IMR-90 (cell line): Measurements from ENCODE around the gene ALDH6A1. TPM values are rescaled to one million over a fixed set of nuclear protein-coding genes. Genes with fewer than 3 reads are reported as not detected.

ENCODE experiments used
- ATAC-seq: fragments of 200-7000 bp; cut with Tn5 transposase; 2 replicates; pipeline ENCODE4 v1.9.1; 2020; ENCODE audit warnings: low read depth, mild to moderate bottlenecking, moderate library complexity
- BruUV-seq: library from RNA; stranded (reverse); fragments of 400-500 nt; replicated peaks from 2 replicates; lab custom pipeline; 2021; lab: Mats Ljungman, UMichigan
- CTCF ChIA-PET: fragments of 300-600 bp; formaldehyde crosslinking; extraction: SDS; loops from one replicate; lab custom pipeline; 2021; ENCODE audit warnings: antibody characterized with exemption; lab: Yijun Ruan, JAX
- POLR2A ChIA-PET: fragments of 300-600 bp; sonication (Branson Sonifier 250); formaldehyde crosslinking; loops from one replicate; lab custom pipeline; 2022; ENCODE audit warnings: antibody characterized with exemption; ENCODE audit not compliant: unreplicated experiment; lab: Charles Lee
- DNase-seq: peaks from one replicate; pipeline ENCODE4 v3.0.0; 2013
- H2AFZ ChIP-seq: replicated peaks from 2 replicates; pipeline ENCODE3; 2013; ENCODE audit warnings: low read length, mild to moderate bottlenecking; ENCODE audit not compliant: poor library complexity
- H2AK5ac ChIP-seq: 2 replicates; pipeline ENCODE4 v1.6.1; 2013; ENCODE audit warnings: low read depth, low read length, inconsistent platforms
- H2AK9ac ChIP-seq: replicated peaks from 2 replicates; pipeline ENCODE3; 2013; ENCODE audit warnings: mild to moderate bottlenecking, low read depth, low read length, moderate library complexity; ENCODE audit not compliant: poor library complexity
- H2BK120ac ChIP-seq: 2 replicates; pipeline ENCODE4 v1.6.1; 2013; ENCODE audit warnings: low read depth, low read length, inconsistent platforms
- H2BK15ac ChIP-seq: 3 replicates; pipeline ENCODE4 v1.6.1; 2013; ENCODE audit warnings: low read depth, low read length, inconsistent platforms
- H2BK20ac ChIP-seq: 2 replicates; pipeline ENCODE4 v1.6.1; 2013; ENCODE audit warnings: low read depth, mild to moderate bottlenecking, inconsistent platforms, low read length, moderate library complexity
- H2BK5ac ChIP-seq: 2 replicates; pipeline ENCODE4 v1.6.1; 2013; ENCODE audit warnings: mild to moderate bottlenecking, low read depth, low read length, inconsistent platforms; ENCODE audit not compliant: poor library complexity, severe bottlenecking
- H3K14ac ChIP-seq: replicated peaks from 2 replicates; pipeline ENCODE4 v1.6.1; 2013; ENCODE audit warnings: low read depth, low read length, inconsistent platforms
- H3K18ac ChIP-seq: 2 replicates; pipeline ENCODE4 v1.6.1; 2013; ENCODE audit warnings: low read depth, low read length, control low read depth
- H3K23ac ChIP-seq: 2 replicates; pipeline ENCODE4 v1.6.1; 2013; ENCODE audit warnings: low read depth, low read length, inconsistent platforms
- H3K27ac ChIP-seq: 2 replicates; pipeline ENCODE4 v1.5.1; 2013; ENCODE audit warnings: mild to moderate bottlenecking, control low read depth, low read length; ENCODE audit not compliant: insufficient read depth
- H3K27me3 ChIP-seq: 2 replicates; pipeline ENCODE4 v1.6.1; 2013; ENCODE audit warnings: low read length; ENCODE audit not compliant: control insufficient read depth, insufficient read depth
- H3K36me3 ChIP-seq: 2 replicates; pipeline ENCODE4 v1.6.1; 2013; ENCODE audit warnings: low read length, mixed read lengths; ENCODE audit not compliant: control insufficient read depth, insufficient read depth
- H3K4ac ChIP-seq: 2 replicates; pipeline ENCODE4 v1.6.1; 2013; ENCODE audit warnings: low read depth, low read length, inconsistent platforms
- H3K4me1 ChIP-seq: 2 replicates; pipeline ENCODE4 v1.6.1; 2013; ENCODE audit warnings: low read length, mixed read lengths; ENCODE audit not compliant: control insufficient read depth, insufficient read depth
- H3K4me2 ChIP-seq: 2 replicates; pipeline ENCODE4 v1.6.1; 2013; ENCODE audit warnings: low read depth, mild to moderate bottlenecking, control low read depth, low read length, moderate library complexity
- H3K4me3 ChIP-seq: 2 replicates; pipeline ENCODE4 v1.5.1; 2013; ENCODE audit warnings: low read depth, mild to moderate bottlenecking, control low read depth, low read length, moderate library complexity; ENCODE audit not compliant: insufficient read depth
- H3K56ac ChIP-seq: 2 replicates; pipeline ENCODE4 v1.6.1; 2013; ENCODE audit warnings: low read length, inconsistent platforms; ENCODE audit not compliant: insufficient read depth; ENCODE audit errors: extremely low read depth
- H3K79me1 ChIP-seq, 2 experiments: 2 replicates each; pipeline ENCODE4 v1.6.1; 2013; ENCODE audit warnings: low read length in 2 of 2, inconsistent platforms in 1 of 2, low read depth in 1 of 2
- H3K9ac ChIP-seq: 2 replicates; pipeline ENCODE4 v1.6.1; 2013; ENCODE audit warnings: low read depth, low read length, control low read depth
- H3K9me1 ChIP-seq: 2 replicates; pipeline ENCODE4 v1.6.1; 2013; ENCODE audit warnings: low read length, inconsistent platforms; ENCODE audit not compliant: insufficient read depth
- H3K9me3 ChIP-seq: 2 replicates; pipeline ENCODE4 v1.6.1; 2013; ENCODE audit warnings: low read length; ENCODE audit not compliant: control insufficient read depth, insufficient read depth
- H4K20me1 ChIP-seq: 2 replicates; pipeline ENCODE4 v1.6.1; 2013; ENCODE audit warnings: low read length, inconsistent platforms; ENCODE audit not compliant: insufficient read depth
- H4K5ac ChIP-seq: 2 replicates; pipeline ENCODE4 v1.6.1; 2013; ENCODE audit warnings: mild to moderate bottlenecking, low read depth, low read length, control low read depth
- H4K8ac ChIP-seq, 2 experiments: 2 replicates each; pipeline ENCODE4 v1.6.1; 2013; ENCODE audit warnings: low read depth in 2 of 2, low read length in 2 of 2, control low read depth in 1 of 2, inconsistent platforms in 1 of 2
- H4K91ac ChIP-seq: 2 replicates; pipeline ENCODE4 v1.6.1; 2013; ENCODE audit warnings: low read depth, low read length, inconsistent platforms; ENCODE audit not compliant: insufficient read depth
- FOS ChIP-seq: fragments of 150-350 bp; IDR thresholded peaks from 2 replicates; pipeline ENCODE4 v1.6.1; 2016; ENCODE audit warnings: low read depth, low read length
- MAFK ChIP-seq: IDR thresholded peaks from 2 replicates; pipeline ENCODE4 v1.6.1; 2012; ENCODE audit warnings: low read depth, low read length, improper control_type of control experiment
- MXI1 ChIP-seq: IDR thresholded peaks from 2 replicates; pipeline ENCODE4 v1.6.1; 2012; ENCODE audit warnings: low read depth, mild to moderate bottlenecking, low read length, moderate library complexity, borderline replicate concordance
- POLR2A ChIP-seq: IDR thresholded peaks from 2 replicates; pipeline ENCODE4 v1.6.1; 2012; ENCODE audit warnings: mild to moderate bottlenecking, low read depth, low read length
- WGBS, 2 experiments: methylation state at CpG; one replicate each; pipeline versions ENCODE4 v1.1.5 to v1.1.7; 2013; ENCODE audit warnings: missing lambda C conversion rate in 2 of 2; ENCODE audit not compliant: insufficient read length in 1 of 2; ENCODE audit errors: extremely low coverage in 2 of 2; 5-methylcytosine and 5-hydroxymethylcytosine counted together
- dilution Hi-C: fragments of 300-500 bp; cut with HindIII; formaldehyde crosslinking; loops from one replicate; pipeline ENCODE4 v1.14.3; 2018; ENCODE audit warnings: low sequenced_read_pairs; ENCODE audit not compliant: unreplicated experiment
- in situ Hi-C: fragments of 300-500 bp; cut with MboI; formaldehyde crosslinking; loops from 3 replicates; pipeline ENCODE4 v1.14.3; 2019; ENCODE audit warnings: low sequenced_read_pairs, inconsistent platforms, mixed read lengths
- intact Hi-C: fragments of 100-400 bp; cut with micrococcal nuclease; formaldehyde crosslinking; loops from 2 replicates; pipeline ENCODE4 v1.10.0; 2022
- polyA plus RNA-seq, 3 experiments: library from polyadenylated mRNA; depleted of rRNA; stranded (reverse); fragments of >200 nt; gene quantifications; 2 replicates each; pipeline ENCODE4 v1.2.3, GENCODE V29; 2012; ENCODE audit warnings: low replicate concordance in 1 of 3
- total RNA-seq: library from RNA; depleted of rRNA; stranded (reverse); fragments of >200 nt; gene quantifications from 2 replicates; pipeline ENCODE4 v1.2.3, GENCODE V29; 2012

The ALDH6A1 gene
- total and polyA plus RNA-seq, 2 of the 4 experiments (the other 2 are of a cell fraction): 6.0 to 15.1 TPM

GRCh38 chr14:74045522-74045921 is 38.7 kb downstream of the ALDH6A1 start:
- Histone ChIP-seq H3K4me1 (no peaks in the 10 kb centered on the region; the same call in 1 of the 2 replicates), H2AK5ac (no peak overlapping the region), H2AFZ (no peak overlapping the region), H2BK15ac (no peak overlapping the region), H3K4ac (no peak overlapping the region), H3K36me3 (no peaks in the 10 kb centered on the region), H2BK120ac (no peak overlapping the region), H3K27me3 (no peaks in the 10 kb centered on the region), H3K18ac (no peak overlapping the region), H4K8ac (no peak overlapping the region), H3K4me2 (no peak overlapping the region), H3K79me1 (no peaks in the 10 kb centered on the region), H4K91ac (no peak overlapping the region), H2AK9ac (no peak overlapping the region), H3K14ac (no peak overlapping the region), H3K9me3 (no peaks in the 10 kb centered on the region), H2BK20ac (no peak overlapping the region), H3K9ac (no peak overlapping the region), H3K56ac (no peak overlapping the region), H3K23ac (no peak overlapping the region), H4K5ac (no peak overlapping the region), H2BK5ac (no peak overlapping the region), H3K27ac (no peak overlapping the region), H4K20me1 (no peaks in the 10 kb centered on the region), H3K4me3 (no peak overlapping the region), H3K9me1 (peaks cover 5% of the 10 kb centered on the region; the same call in 1 of the 2 replicates)
- CTCF ChIA-PET: interaction anchor here (0.6 kb wide), 1 partner anchor 121 kb away, joined by 5 read pairs; no protein-coding TSS in a partner anchor
- dilution Hi-C loops (no loop called here), in situ Hi-C loops (loop anchor here (25.0 kb wide), 1 partner anchor 533 kb away; no protein-coding TSS in a partner anchor), intact Hi-C loops (no loop called here)
- DNase-seq (no peak), ATAC-seq (no peak)
- WGBS, 2 experiments: no CpG with 5 or more reads among the region's 4 CpGs
- BruUV-seq: no TSS peak
- POLR2A ChIA-PET: no interaction called here
- no peak for TF ChIP-seq FOS
- no peak for TF ChIP-seq POLR2A
- no peak for TF ChIP-seq MAFK
- TF ChIP-seq MXI1: no peak
